Heart right ventricle (tissue), 16 donors: Measurements from ENCODE around the gene PIRT. TPM values are rescaled to one million over a fixed set of nuclear protein-coding genes. Genes with fewer than 3 reads are reported as not detected.

ENCODE experiments used
- ATAC-seq, 8 donors: fragments of 200-7000 bp; cut with Tn5 transposase; one replicate each; pipeline ENCODE4 v1.9.1; 2020; ENCODE audit warnings: mild to moderate bottlenecking in 8 of 8, moderate library complexity in 8 of 8, moderate number of reproducible peaks in 1 of 8
- DNase-seq, 2 donors: peaks; one replicate each; pipeline ENCODE4 v3.0.0-alpha.2; 2020
- H3K27ac ChIP-seq, 10 donors: fragments of 200-600 bp; sonication (generic) in 2 of 10; one replicate each; pipeline versions ENCODE4 v1.5.0 to v1.8.0; 2020 to 2022; ENCODE audit warnings: mild to moderate bottlenecking in 3 of 10
- H3K27me3 ChIP-seq, 7 donors: fragments of 200-600 bp; one replicate each; pipeline ENCODE4 v1.8.0; 2021 to 2022; ENCODE audit warnings: mild to moderate bottlenecking in 2 of 7
- H3K36me3 ChIP-seq, 9 donors: fragments of 200-600 bp; sonication (generic) in 1 of 9; one replicate each; pipeline versions ENCODE4 v1.5.0 to v1.8.0; 2020 to 2022; ENCODE audit warnings: mild to moderate bottlenecking in 2 of 9
- H3K4me1 ChIP-seq, 9 donors: fragments of 200-600 bp; sonication (generic) in 1 of 9; one replicate each; pipeline versions ENCODE4 v1.5.0 to v1.8.0; 2020 to 2022; ENCODE audit warnings: mild to moderate bottlenecking in 4 of 9
- H3K4me3 ChIP-seq, 10 donors: fragments of 200-600 bp; sonication (generic) in 2 of 10; one replicate each; pipeline versions ENCODE4 v1.5.0 to v1.8.0; 2020 to 2022; ENCODE audit warnings: mild to moderate bottlenecking in 7 of 10, moderate library complexity in 2 of 10
- H3K9me3 ChIP-seq, 11 donors: fragments of 200-600 bp in 10 of 11; sonication (generic) in 2 of 11; one replicate each; pipeline versions ENCODE4 v1.5.0 to v1.8.0; 2013 to 2022; ENCODE audit warnings: mild to moderate bottlenecking in 2 of 11, control low read depth in 1 of 11, moderate library complexity in 1 of 11
- WGBS, 2 donors: extraction: QIAGEN DNeasy Blood & Tissue Kit; methylation state at CpG; one replicate each; pipeline ENCODE4 v1.1.7; 2013; ENCODE audit warnings: inconsistent platforms in 1 of 2; 5-methylcytosine and 5-hydroxymethylcytosine counted together
- intact Hi-C, 10 donors: fragments of 100-400 bp; cut with DNase I; formaldehyde crosslinking; loops; one replicate each; pipeline versions ENCODE4 v1.11.1 to v1.14.2; 2022
- polyA plus RNA-seq, 2 donors: library from polyadenylated mRNA; stranded (reverse); fragments of 200-250 nt; gene quantifications; one replicate each; pipeline ENCODE4 v1.2.3, GENCODE V29; 2013
- total RNA-seq, 10 donors: library from RNA; stranded (reverse); fragmentation: NEBNext Ultra II Directional in 3 of 10; extraction: Animal tissue kit (Norgen Biotek cat#: 25700) in 3 of 10; gene quantifications; one replicate each; pipeline versions ENCODE4 v1.2.1 to v1.2.4, GENCODE V29; 2021 to 2023
- TF ChIP-seq, protein P1 (sequence below), 9 donors: fragments of 200-600 bp; sonication (generic) in 2 of 9; IDR thresholded peaks; one replicate each; pipeline versions ENCODE4 v1.5.0 to v1.8.0; 2021 to 2022; ENCODE audit warnings: antibody characterized with exemption in 9 of 9, mild to moderate bottlenecking in 5 of 9, moderate library complexity in 1 of 9
- donor health status: Arrhythmogenic right ventricular cardiomyopathy.
- donor health status: ischemic (EF 13 %, LVEDD 7.1; RV severe dilation, severe dysfunction).
- donor health status: healthy with polysubstance abuse.
- donor health status: DM: no; HTN: yes; CAD: no.
- donor health status: DM: no; HTN: no; CAD: no.
- donor health status: ischemic (EF 25% LVEDD 6.9; RV normal size, moderate dysfunction).
- donor health status: ischemic (EF 25% LVEDD 5.7; RV mildly dilated, moderate dysfunction).
- donor health status: healthy.
- donor health status: DM: yes; HTN: yes; CAD: no.
- donor health status: Ischemic cardiomyopathy.
- donor health status: ischemic (EF 35%, LVEDD 5.7; RV mildly dilated, moderate dysfunction).
- donor health status: nonischemic (EF 11% LVEDD 7.7; RV severe dilation, severe dysfunction).
- donor health status: DM: yes; HTN: yes; CAD: no.
- donor health status: PGD.
- donor health status: ischemic (EF 29% LVEDD 5.4; RV normal size, mild dysfunction).
- donor health status: nonischemic (EF 23%, LVEDD 6.1; RV moderate dilation, normal function).

PIRT gene
- total and polyA plus RNA-seq, 12 donors = not detected

DNA sequence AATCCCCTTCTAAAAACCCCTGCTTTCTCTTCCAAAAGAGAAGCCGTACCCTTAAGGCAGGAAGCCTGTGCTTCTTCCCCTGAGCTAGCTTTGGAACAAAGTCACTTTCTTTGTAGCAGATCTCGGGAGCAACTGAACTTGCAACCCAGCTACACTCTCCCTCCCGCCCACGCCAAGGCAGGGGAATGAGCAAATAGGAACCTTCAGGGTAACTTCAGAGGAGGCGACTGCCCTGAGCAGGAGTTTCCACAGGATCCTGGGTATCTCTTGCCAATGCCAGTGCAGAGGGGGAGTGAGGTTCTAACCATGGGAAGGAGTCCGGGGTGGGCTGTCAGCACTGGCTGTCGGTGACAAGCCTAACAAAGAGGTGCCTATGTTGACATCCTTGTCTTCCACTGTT is 5.9 kb upstream of the PIRT start:
- TF ChIP-seq, protein P1, sequence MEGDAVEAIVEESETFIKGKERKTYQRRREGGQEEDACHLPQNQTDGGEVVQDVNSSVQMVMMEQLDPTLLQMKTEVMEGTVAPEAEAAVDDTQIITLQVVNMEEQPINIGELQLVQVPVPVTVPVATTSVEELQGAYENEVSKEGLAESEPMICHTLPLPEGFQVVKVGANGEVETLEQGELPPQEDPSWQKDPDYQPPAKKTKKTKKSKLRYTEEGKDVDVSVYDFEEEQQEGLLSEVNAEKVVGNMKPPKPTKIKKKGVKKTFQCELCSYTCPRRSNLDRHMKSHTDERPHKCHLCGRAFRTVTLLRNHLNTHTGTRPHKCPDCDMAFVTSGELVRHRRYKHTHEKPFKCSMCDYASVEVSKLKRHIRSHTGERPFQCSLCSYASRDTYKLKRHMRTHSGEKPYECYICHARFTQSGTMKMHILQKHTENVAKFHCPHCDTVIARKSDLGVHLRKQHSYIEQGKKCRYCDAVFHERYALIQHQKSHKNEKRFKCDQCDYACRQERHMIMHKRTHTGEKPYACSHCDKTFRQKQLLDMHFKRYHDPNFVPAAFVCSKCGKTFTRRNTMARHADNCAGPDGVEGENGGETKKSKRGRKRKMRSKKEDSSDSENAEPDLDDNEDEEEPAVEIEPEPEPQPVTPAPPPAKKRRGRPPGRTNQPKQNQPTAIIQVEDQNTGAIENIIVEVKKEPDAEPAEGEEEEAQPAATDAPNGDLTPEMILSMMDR (IDR thresholded peaks at IDR 0.05) = no peak
- Histone ChIP-seq H3K9me3 (peaks cover 0 to 11% (median 0%) of the 10 kb centered on the region in 11 donors), H3K4me3 (no peak overlapping the region), H3K4me1 (peaks cover 0 to 14% (median 9%) of the 10 kb centered on the region in 9 donors), H3K27ac (no peak overlapping the region), H3K36me3 (no peaks in the 10 kb centered on the region), H3K27me3 (peaks cover 0 to 30% (median 9%) of the 10 kb centered on the region in 7 donors)
- ATAC-seq = peak in 3 of 8 donors; percentile 28 to 38 (median 32)
- DNase-seq = peak in 1 of 2 donors; percentile 24
- WGBS, 2 donors = 38 to 43% methylated on average over 7 of the region's 7 CpGs
- intact Hi-C loops = loop anchor here in 6 of 10 donors (2.0 to 5.0 kb wide), 3 partner anchors 107 to 197 kb away; no protein-coding TSS in a partner anchor

DNA sequence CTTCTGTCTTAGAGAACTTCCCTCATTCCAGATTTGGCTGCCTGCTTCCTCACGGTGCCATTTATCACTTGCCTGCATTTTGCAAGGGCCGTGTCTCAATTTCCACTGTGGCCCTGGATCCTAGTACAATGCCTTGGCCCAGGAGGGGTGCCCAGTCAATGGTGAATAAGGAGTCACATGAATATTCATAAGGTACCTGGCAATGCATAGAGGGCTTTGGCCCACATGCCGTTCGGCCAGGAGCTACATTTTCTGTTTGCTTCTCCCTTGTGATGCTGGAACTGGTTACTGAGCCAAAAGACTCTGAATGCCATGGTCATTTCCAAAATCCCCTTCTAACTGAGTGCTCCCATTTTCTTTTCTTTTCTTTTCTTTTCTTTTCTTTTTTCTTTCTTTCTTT is 4.8 kb upstream of the PIRT start:
- peaks cover 0 to 4% (median 0%) of the 10 kb centered on the region in 11 donors for H3K9me3 ChIP-seq
- no peak overlapping the region for H3K27ac ChIP-seq
- WGBS, 2 donors = 72 to 76% methylated on average over 4 of the region's 4 CpGs
- TF ChIP-seq, protein P1 (IDR thresholded peaks at IDR 0.05) = no peak
- no peak for DNase-seq
- ATAC-seq = no peak
- no peak overlapping the region for H3K4me3 ChIP-seq
- H3K36me3 ChIP-seq = no peaks in the 10 kb centered on the region
- H3K27me3 ChIP-seq = peaks cover 0 to 30% (median 9%) of the 10 kb centered on the region in 7 donors
- H3K4me1 ChIP-seq = peaks cover 0 to 14% (median 9%) of the 10 kb centered on the region in 9 donors
- intact Hi-C loops = loop anchor here in 2 of 10 donors (1.0 to 5.0 kb wide), 2 partner anchors 194 to 195 kb away; no protein-coding TSS in a partner anchor

DNA sequence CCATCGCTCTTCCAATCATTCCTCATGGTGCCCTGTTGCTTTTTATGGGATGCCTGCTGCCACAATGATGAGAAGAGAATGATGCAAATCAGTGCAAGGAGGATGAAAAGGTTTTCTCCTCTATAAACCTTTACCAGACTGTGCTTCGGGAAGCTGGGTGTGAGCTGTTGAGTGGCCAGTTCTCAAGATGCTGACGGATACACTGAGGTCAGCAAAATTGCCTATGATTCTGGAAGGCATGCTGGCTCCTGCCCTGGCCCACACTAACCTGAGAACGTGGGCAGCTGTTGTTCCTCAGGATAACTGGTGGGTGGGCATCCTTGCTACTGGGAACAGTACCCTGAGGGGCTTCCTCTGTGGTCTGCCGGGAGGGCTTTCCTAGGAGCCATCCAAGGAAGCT is 795 bp upstream of the PIRT start:
- WGBS, 2 donors = 84 to 86% methylated on average over 5 of the region's 5 CpGs
- intact Hi-C loops = no loop called here
- no peak for ATAC-seq

DNA sequence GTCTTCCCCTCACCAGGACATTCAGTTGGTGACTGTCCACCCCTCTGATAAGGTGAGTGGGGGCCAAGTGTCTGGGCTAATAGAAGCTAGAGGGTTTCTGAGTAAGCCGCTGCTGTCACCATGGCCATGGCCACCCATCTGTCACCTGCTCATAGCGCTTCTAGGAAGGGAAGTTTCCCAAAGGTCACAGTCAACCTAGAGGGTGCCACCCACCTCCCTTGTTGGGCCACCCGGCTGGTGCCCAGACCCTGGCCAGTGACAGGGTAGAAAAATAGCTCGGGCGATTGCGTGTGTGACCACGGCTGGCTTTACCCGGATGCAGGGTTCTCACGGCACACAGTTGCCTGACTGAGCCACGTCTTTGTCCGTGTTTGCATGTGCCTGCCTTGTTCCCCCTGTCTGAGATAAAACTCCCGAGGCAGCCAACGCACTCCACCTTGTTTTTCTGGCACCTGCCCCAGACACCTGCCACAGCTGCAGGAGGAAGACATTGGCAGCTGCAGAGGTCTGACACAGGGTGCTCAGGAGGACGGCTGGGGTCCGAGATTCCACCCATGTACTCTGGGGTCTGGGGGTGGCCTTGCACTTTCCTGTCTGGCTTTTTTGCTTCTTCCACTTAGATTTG is 809 bp downstream of the PIRT start:
- no peak overlapping the region for H3K27ac ChIP-seq
- no peak overlapping the region for H3K4me3 ChIP-seq
- intact Hi-C loops = no loop called here
- H3K27me3 ChIP-seq = peaks cover 0 to 9% (median 0%) of the 10 kb centered on the region in 7 donors
- no peaks in the 10 kb centered on the region for H3K36me3 ChIP-seq
- H3K4me1 ChIP-seq = no peaks in the 10 kb centered on the region
- H3K9me3 ChIP-seq = no peaks in the 10 kb centered on the region
- 72 to 77% methylated on average over 15 of the region's 15 CpGs for WGBS, 2 donors
- TF ChIP-seq, protein P1 (IDR thresholded peaks at IDR 0.05) = no peak
- DNase-seq (no peak), ATAC-seq (no peak)

More for the DNA sequence above, 795 bp upstream of the PIRT start:
- TF ChIP-seq, protein P1 (IDR thresholded peaks at IDR 0.05) = no peak
- no peak overlapping the region for H3K4me3 ChIP-seq
- H3K9me3 ChIP-seq = no peaks in the 10 kb centered on the region
- no peaks in the 10 kb centered on the region for H3K4me1 ChIP-seq
- no peak for DNase-seq
- no peaks in the 10 kb centered on the region for H3K36me3 ChIP-seq
- H3K27ac ChIP-seq = no peak overlapping the region
- H3K27me3 ChIP-seq = peaks cover 0 to 16% (median 0%) of the 10 kb centered on the region in 7 donors
